SKM-1 (cell line): ENCODE measurements around the gene SASH1.

Experiments
- DNase-seq: peaks from one replicate; lab custom pipeline; 2025; ENCODE audit not compliant: unreplicated experiment; lab: John Stamatoyannopoulos, UW

SASH1 gene

GRCh38 chr6:148455674-148456558 is 113.3 kb downstream of the SASH1 start:
- DNase-seq, result no peak

GRCh38 chr6:148457137-148457842 is 114.7 kb downstream of the SASH1 start:
- DNase-seq, result no peak

GRCh38 chr6:148457843-148458159 is 115.2 kb downstream of the SASH1 start:
- no peak for DNase-seq

- DNase-seq, result no peak
Observed at GRCh38 chr6:148459238-148459637, 116.6 kb downstream of the SASH1 start.

GRCh38 chr6:148460876-148461646 is 118.4 kb downstream of the SASH1 start:
- DNase-seq, result no peak

GRCh38 chr6:148461986-148462577 is 119.4 kb downstream of the SASH1 start:
- no peak for DNase-seq

GRCh38 chr6:148463671-148464070 is 121.0 kb downstream of the SASH1 start:
- DNase-seq, result no peak

- peak; percentile 53 for DNase-seq
Observed at GRCh38 chr6:148464319-148465010, 121.8 kb downstream of the SASH1 start.

- DNase-seq, result no peak
Observed at GRCh38 chr6:148465011-148465335, 122.3 kb downstream of the SASH1 start.

- no peak for DNase-seq
Observed at GRCh38 chr6:148465670-148466069, 123.0 kb downstream of the SASH1 start.

- no peak for DNase-seq
Observed at GRCh38 chr6:148466158-148466557, 123.5 kb downstream of the SASH1 start.

GRCh38 chr6:148467926-148468325 is 125.3 kb downstream of the SASH1 start:
- DNase-seq, result no peak

- DNase-seq, result no peak
Observed at GRCh38 chr6:148470156-148470555, 127.5 kb downstream of the SASH1 start.

GRCh38 chr6:148470606-148471465 is 128.2 kb downstream of the SASH1 start:
- no peak for DNase-seq

- DNase-seq, result no peak
Observed at GRCh38 chr6:148471624-148472159, 129.1 kb downstream of the SASH1 start.

- no peak for DNase-seq
Observed at GRCh38 chr6:148472171-148473105, 129.8 kb downstream of the SASH1 start.

GRCh38 chr6:148479497-148479896 is 136.9 kb downstream of the SASH1 start:
- no peak for DNase-seq

- no peak for DNase-seq
Observed at GRCh38 chr6:148487461-148487860, 144.8 kb downstream of the SASH1 start.
